Neural cell (in vitro differentiated cells): ENCODE results near the gene AIM2. TPM values are rescaled to one million over a fixed set of nuclear protein-coding genes. Genes with fewer than 3 reads are reported as not detected.

Source experiments
- H2AFZ ChIP-seq: fragments of 200-600, 300-800 bp; sonication (generic), shearing (Covaris generic); 2 replicates; pipeline ENCODE4 v1.6.0; 2014; ENCODE audit warnings: low read depth, mild to moderate bottlenecking, antibody characterized with exemption, low read length, moderate library complexity
- H3F3A ChIP-seq: fragments of 200-600 bp; shearing (Covaris generic); 2 replicates; pipeline ENCODE4 v1.6.1; 2016; ENCODE audit warnings: mild to moderate bottlenecking, moderate library complexity, mixed read lengths, antibody characterized with exemption, low read length; ENCODE audit not compliant: insufficient read depth, poor library complexity, severe bottlenecking
- H3K27ac ChIP-seq: fragments of 200-600, 300-800 bp; sonication (generic), shearing (Covaris generic); 2 replicates; pipeline ENCODE4 v1.5.1; 2014; ENCODE audit warnings: mild to moderate bottlenecking, low read length, moderate library complexity
- H3K27me3 ChIP-seq: fragments of 300-800, 200-600 bp; sonication (generic), shearing (Covaris generic); 2 replicates; pipeline ENCODE4 v1.6.0; 2014; ENCODE audit warnings: mild to moderate bottlenecking, low read depth, low read length, moderate library complexity; ENCODE audit not compliant: insufficient read depth
- H3K36me3 ChIP-seq: fragments of 300-800, 200-600 bp; sonication (generic), shearing (Covaris generic); 2 replicates; pipeline ENCODE4 v1.5.1; 2014; ENCODE audit warnings: mild to moderate bottlenecking, antibody characterized with exemption, low read length, moderate library complexity; ENCODE audit not compliant: insufficient read depth
- H3K4me2 ChIP-seq: fragments of 300-800, 200-600 bp; sonication (generic), shearing (Covaris generic); 2 replicates; pipeline ENCODE4 v1.6.0; 2014; ENCODE audit warnings: mild to moderate bottlenecking, low read length
- H3K4me3 ChIP-seq: fragments of 300-800, 200-600 bp; sonication (generic), shearing (Covaris generic); 2 replicates; pipeline ENCODE4 v1.5.1; 2014; ENCODE audit warnings: mild to moderate bottlenecking, low read length, moderate library complexity
- H3K79me2 ChIP-seq: fragments of 200-600 bp; shearing (Covaris generic); replicated peaks from 2 replicates; pipeline ENCODE4 v1.6.0; 2014; ENCODE audit warnings: mild to moderate bottlenecking, low read length, moderate library complexity; ENCODE audit not compliant: insufficient read depth
- H3K9ac ChIP-seq: fragments of 300-800, 200-600 bp; sonication (generic), shearing (Covaris generic); 2 replicates; pipeline ENCODE4 v1.6.1; 2016; ENCODE audit warnings: mild to moderate bottlenecking, low read length, mixed read lengths
- H3K9me2 ChIP-seq: fragments of 200-600 bp; shearing (Covaris generic); 2 replicates; pipeline ENCODE4 v1.6.1; 2016; ENCODE audit warnings: mild to moderate bottlenecking, low read length, mixed read lengths; ENCODE audit not compliant: insufficient read depth
- H3K9me3 ChIP-seq: fragments of 200-600, 300-800 bp; sonication (generic), shearing (Covaris generic); 2 replicates; pipeline ENCODE4 v1.6.1; 2016; ENCODE audit warnings: mild to moderate bottlenecking, mixed run types, low read length, moderate library complexity, mixed read lengths
- H4K20me1 ChIP-seq: fragments of 200-600 bp; shearing (Covaris generic); 2 replicates; pipeline ENCODE4 v1.6.1; 2016; ENCODE audit warnings: mild to moderate bottlenecking, mixed run types; ENCODE audit not compliant: insufficient read depth
- EP300 ChIP-seq: fragments of 450-650 bp; conservative IDR thresholded peaks from 2 replicates; pipeline ENCODE4 v1.6.1; 2014; ENCODE audit warnings: antibody characterized with exemption, mild to moderate bottlenecking, moderate library complexity; ENCODE audit not compliant: poor library complexity, severe bottlenecking
- EZH2 ChIP-seq: fragments of 200-600, 300-800 bp; shearing (Covaris generic), sonication (generic); IDR thresholded peaks from 2 replicates; pipeline ENCODE4 v1.6.1; 2014; ENCODE audit warnings: antibody characterized with exemption, low read length, borderline replicate concordance, mild to moderate bottlenecking; ENCODE audit not compliant: insufficient read depth, poor library complexity, severe bottlenecking
- MXI1 ChIP-seq: fragments of 450-650 bp; conservative IDR thresholded peaks from 2 replicates; pipeline ENCODE4 v1.6.1; 2014; ENCODE audit warnings: antibody characterized with exemption, mild to moderate bottlenecking; ENCODE audit not compliant: poor library complexity, severe bottlenecking
- POLR2AphosphoS5 ChIP-seq: IDR thresholded peaks from 2 replicates; pipeline ENCODE4 v1.6.1; 2012
- RAD21 ChIP-seq: fragments of 450-650 bp; conservative IDR thresholded peaks from 2 replicates; pipeline ENCODE4 v1.6.1; 2014; ENCODE audit warnings: antibody characterized with exemption, mild to moderate bottlenecking, moderate library complexity
- SMC3 ChIP-seq: fragments of 450-650 bp; conservative IDR thresholded peaks from 2 replicates; pipeline ENCODE4 v1.6.1; 2014; ENCODE audit warnings: antibody characterized with exemption, mild to moderate bottlenecking, moderate library complexity; ENCODE audit not compliant: poor library complexity
- TAF1 ChIP-seq: IDR thresholded peaks from 2 replicates; pipeline ENCODE4 v1.6.1; 2012; ENCODE audit warnings: low read depth
- polyA plus RNA-seq: library from polyadenylated mRNA; depleted of rRNA; stranded (reverse); fragments of >200 nt; gene quantifications from 2 replicates; pipeline ENCODE4 v1.2.3, GENCODE V29; 2014
- TF ChIP-seq, protein P1 (sequence below): IDR thresholded peaks from 2 replicates; pipeline ENCODE4 v1.6.1; 2012; ENCODE audit warnings: borderline replicate concordance
- TF ChIP-seq, protein P2 (sequence below): fragments of 450-650 bp; IDR thresholded peaks from 2 replicates; pipeline ENCODE4 v1.5.1; 2014; ENCODE audit warnings: antibody characterized with exemption, mild to moderate bottlenecking, moderate library complexity; ENCODE audit not compliant: poor library complexity, severe bottlenecking

The AIM2 gene
- polyA plus RNA-seq, 1 donor from 2014 or later = 11.1 TPM

DNA sequence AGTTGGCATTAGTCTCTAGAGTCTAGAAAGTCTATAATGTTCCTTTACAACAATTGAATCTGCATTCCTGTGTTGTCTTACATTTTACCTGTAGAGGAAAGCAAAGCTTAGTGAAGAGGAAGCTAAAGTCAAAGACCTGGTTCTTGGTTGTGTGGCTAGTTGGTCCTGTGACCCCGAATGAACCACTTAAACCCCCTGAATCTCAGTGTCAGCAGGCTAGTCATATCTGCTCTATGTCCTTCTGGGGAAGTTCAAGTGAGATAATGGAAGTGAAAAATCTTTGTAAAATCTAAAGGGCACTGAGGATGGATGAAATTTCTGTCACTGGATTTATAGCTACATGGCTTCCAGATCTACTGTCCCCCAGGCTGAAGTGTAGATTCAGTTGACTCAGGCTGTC, 24.0 kb upstream of the AIM2 start:
- Histone ChIP-seq H4K20me1 (no peaks in the 10 kb centered on the region), H3K9ac (no peak overlapping the region), H3K36me3 (no peaks in the 10 kb centered on the region), H2AFZ (no peak overlapping the region), H3K27ac (no peak overlapping the region), H3F3A (no peaks in the 10 kb centered on the region), H3K79me2 (no peaks in the 10 kb centered on the region), H3K27me3 (no peaks in the 10 kb centered on the region), H3K4me3 (no peak overlapping the region), H3K9me2 (no peaks in the 10 kb centered on the region), H3K9me3 (no peaks in the 10 kb centered on the region), H3K4me2 (no peak overlapping the region)
- no peak for TF ChIP-seq TAF1
- TF ChIP-seq, protein P1, sequence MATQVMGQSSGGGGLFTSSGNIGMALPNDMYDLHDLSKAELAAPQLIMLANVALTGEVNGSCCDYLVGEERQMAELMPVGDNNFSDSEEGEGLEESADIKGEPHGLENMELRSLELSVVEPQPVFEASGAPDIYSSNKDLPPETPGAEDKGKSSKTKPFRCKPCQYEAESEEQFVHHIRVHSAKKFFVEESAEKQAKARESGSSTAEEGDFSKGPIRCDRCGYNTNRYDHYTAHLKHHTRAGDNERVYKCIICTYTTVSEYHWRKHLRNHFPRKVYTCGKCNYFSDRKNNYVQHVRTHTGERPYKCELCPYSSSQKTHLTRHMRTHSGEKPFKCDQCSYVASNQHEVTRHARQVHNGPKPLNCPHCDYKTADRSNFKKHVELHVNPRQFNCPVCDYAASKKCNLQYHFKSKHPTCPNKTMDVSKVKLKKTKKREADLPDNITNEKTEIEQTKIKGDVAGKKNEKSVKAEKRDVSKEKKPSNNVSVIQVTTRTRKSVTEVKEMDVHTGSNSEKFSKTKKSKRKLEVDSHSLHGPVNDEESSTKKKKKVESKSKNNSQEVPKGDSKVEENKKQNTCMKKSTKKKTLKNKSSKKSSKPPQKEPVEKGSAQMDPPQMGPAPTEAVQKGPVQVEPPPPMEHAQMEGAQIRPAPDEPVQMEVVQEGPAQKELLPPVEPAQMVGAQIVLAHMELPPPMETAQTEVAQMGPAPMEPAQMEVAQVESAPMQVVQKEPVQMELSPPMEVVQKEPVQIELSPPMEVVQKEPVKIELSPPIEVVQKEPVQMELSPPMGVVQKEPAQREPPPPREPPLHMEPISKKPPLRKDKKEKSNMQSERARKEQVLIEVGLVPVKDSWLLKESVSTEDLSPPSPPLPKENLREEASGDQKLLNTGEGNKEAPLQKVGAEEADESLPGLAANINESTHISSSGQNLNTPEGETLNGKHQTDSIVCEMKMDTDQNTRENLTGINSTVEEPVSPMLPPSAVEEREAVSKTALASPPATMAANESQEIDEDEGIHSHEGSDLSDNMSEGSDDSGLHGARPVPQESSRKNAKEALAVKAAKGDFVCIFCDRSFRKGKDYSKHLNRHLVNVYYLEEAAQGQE = no peak
- TF ChIP-seq EP300 = no peak
- TF ChIP-seq MXI1 = no peak
- no peak for TF ChIP-seq POLR2AphosphoS5
- TF ChIP-seq SMC3 = no peak
- TF ChIP-seq RAD21 = no peak

DNA sequence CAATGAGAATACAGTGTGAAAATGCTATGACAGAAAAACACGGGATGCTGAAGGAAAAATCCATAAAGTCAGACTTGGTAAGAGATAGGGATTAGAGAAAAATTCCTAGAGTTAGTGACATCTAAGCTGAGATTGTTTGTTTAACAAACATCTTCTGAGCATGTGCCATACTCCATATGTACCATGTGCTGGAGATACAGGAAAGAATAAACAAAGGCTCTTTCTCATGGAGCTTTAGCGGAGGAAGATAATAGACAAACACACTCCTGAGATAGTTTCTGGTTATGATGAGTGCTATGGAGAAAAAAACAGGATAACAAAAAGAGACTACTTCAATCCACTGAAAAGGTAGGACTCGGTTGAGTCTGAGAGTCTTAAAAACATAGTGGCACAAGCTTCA, 22.0 kb upstream of the AIM2 start:
- Histone ChIP-seq H3K27ac (no peak overlapping the region), H4K20me1 (no peaks in the 10 kb centered on the region), H3K9ac (no peak overlapping the region), H3K79me2 (no peaks in the 10 kb centered on the region), H3K9me2 (no peaks in the 10 kb centered on the region), H2AFZ (no peak overlapping the region), H3K27me3 (no peaks in the 10 kb centered on the region), H3K4me2 (no peak overlapping the region), H3F3A (no peaks in the 10 kb centered on the region), H3K9me3 (no peaks in the 10 kb centered on the region), H3K36me3 (no peaks in the 10 kb centered on the region), H3K4me3 (no peak overlapping the region)
- TF ChIP-seq EZH2 (no peak), MXI1 (no peak), EP300 (no peak), POLR2AphosphoS5 (no peak), TAF1 (no peak), SMC3 (no peak), RAD21 (no peak)
- TF ChIP-seq, protein P1 = no peak
- TF ChIP-seq, protein P2, sequence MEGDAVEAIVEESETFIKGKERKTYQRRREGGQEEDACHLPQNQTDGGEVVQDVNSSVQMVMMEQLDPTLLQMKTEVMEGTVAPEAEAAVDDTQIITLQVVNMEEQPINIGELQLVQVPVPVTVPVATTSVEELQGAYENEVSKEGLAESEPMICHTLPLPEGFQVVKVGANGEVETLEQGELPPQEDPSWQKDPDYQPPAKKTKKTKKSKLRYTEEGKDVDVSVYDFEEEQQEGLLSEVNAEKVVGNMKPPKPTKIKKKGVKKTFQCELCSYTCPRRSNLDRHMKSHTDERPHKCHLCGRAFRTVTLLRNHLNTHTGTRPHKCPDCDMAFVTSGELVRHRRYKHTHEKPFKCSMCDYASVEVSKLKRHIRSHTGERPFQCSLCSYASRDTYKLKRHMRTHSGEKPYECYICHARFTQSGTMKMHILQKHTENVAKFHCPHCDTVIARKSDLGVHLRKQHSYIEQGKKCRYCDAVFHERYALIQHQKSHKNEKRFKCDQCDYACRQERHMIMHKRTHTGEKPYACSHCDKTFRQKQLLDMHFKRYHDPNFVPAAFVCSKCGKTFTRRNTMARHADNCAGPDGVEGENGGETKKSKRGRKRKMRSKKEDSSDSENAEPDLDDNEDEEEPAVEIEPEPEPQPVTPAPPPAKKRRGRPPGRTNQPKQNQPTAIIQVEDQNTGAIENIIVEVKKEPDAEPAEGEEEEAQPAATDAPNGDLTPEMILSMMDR = no peak
